ENCODE data around the gene TRIO. TPM values are rescaled to one million over a fixed set of nuclear protein-coding genes. Genes with fewer than 3 reads are reported as not detected.

TRIO gene
- total RNA-seq, 1 experiment from 2014 or later, result 68.4 TPM

GRCh38 chr5:14176888-14177287 lies 33.7 kb downstream of the TRIO start:
- intact Hi-C loops (cut with micrococcal nuclease), result loop anchor here (5.0 kb wide), 2 partner anchors 35 to 90 kb away; partner anchors contain the start of gene TRIO
- no peaks in the 10 kb centered on the region for H3K9me3 ChIP-seq (ENCODE audit: control insufficient read depth in 1 of 2, insufficient read depth in 1 of 2, low read depth in 1 of 2, low read length in 2 of 2)
- H2AFZ ChIP-seq (ENCODE audit: low read depth, low read length, poor library complexity, severe bottlenecking), result no peak overlapping the region
- H3K9ac ChIP-seq (ENCODE audit: low read length), result no peak overlapping the region
- no peak overlapping the region for H3K4me2 ChIP-seq (ENCODE audit: low read length)
- peaks cover 99% of the 10 kb centered on the region for H3K79me2 ChIP-seq (ENCODE audit: insufficient read depth, low read length)
- DNase-seq (ENCODE audit: low read depth, low spot score), result no peak
- TF ChIP-seq CBX3 (IDR thresholded peaks at IDR 0.05; ENCODE audit: low read depth) (no peak), SP1 (IDR thresholded peaks at IDR 0.05; ENCODE audit: low read depth) (no peak), ZNF274 (IDR thresholded peaks at IDR 0.05; ENCODE audit: low read depth, low read length) (no peak), RAD21 (IDR thresholded peaks at IDR 0.05; ENCODE audit: low read depth) (no peak), SRF (IDR thresholded peaks at IDR 0.05; ENCODE audit: low read depth) (no peak), ZBTB33 (IDR thresholded peaks at IDR 0.05; ENCODE audit: extremely low read depth, insufficient replicate concordance, low read length) (no peak), ELF1 (IDR thresholded peaks at IDR 0.05; ENCODE audit: borderline replicate concordance, low read depth) (no peak)
- no peak overlapping the region for H3K27ac ChIP-seq (ENCODE audit: low read depth, low read length)
- no peak overlapping the region for H3K4me3 ChIP-seq (replicated peaks in 1 of 2; ENCODE audit: low read depth in 1 of 2, low read length in 2 of 2)
- ChIA-PET POLR2A (no interaction called here), RAD21 (ENCODE audit: low non-redundant PET in 1 of 2, low total read pairs in 2 of 2, uncharacterized antibody in 2 of 2, unreplicated experiment in 2 of 2) (no interaction called here), CTCF (no interaction called here)
- peaks cover 67 to 89% of the 10 kb centered on the region in 2 experiments for H3K4me1 ChIP-seq (ENCODE audit: control insufficient read depth in 1 of 2, insufficient read depth in 2 of 2, low read length in 2 of 2)
- no peaks in the 10 kb centered on the region for H3K36me3 ChIP-seq (ENCODE audit: control insufficient read depth in 1 of 2, insufficient read depth in 2 of 2, low read length in 2 of 2)
- BruUV-seq (replicated peaks), result no TSS peak
- no peak for ATAC-seq
- peaks cover 24% of the 10 kb centered on the region; the same call in 1 of the 2 replicates for H4K20me1 ChIP-seq (ENCODE audit: insufficient read depth)
- no peaks in the 10 kb centered on the region for H3K9me2 ChIP-seq (ENCODE audit: insufficient read depth)
- no peaks in the 10 kb centered on the region for H3K27me3 ChIP-seq (ENCODE audit: insufficient read depth, low read length)

DNA sequence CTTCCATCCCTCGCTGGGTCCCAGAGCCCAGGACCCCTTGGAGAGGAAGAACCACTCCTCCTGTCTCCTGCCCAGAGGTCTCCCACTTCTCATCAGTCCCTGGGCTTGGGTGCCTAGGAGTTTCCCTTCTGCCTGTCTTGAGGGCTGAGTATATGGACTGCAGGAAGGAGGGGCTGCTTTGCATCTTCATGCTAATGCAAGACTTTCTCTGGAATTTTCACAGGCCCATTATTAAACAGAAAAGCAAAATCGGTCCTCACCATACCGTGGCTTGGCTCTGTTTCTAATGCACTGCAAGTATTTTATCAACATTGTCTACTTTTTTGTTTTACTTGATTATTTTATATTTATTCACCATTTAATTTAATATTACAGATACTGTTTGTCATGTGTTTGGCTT lies 34.5 kb downstream of the TRIO start:
- H3K4me2 ChIP-seq (ENCODE audit: low read length), result no peak overlapping the region; the same call in 1 of the 2 replicates
- TF ChIP-seq POLR2A (IDR thresholded peaks at IDR 0.05; ENCODE audit: borderline replicate concordance, extremely low read depth, insufficient read depth, insufficient read length), result no peak
- TF ChIP-seq SIN3A (IDR thresholded peaks at IDR 0.05; ENCODE audit: low read depth), result no peak
- TF ChIP-seq SP1 (IDR thresholded peaks at IDR 0.05; ENCODE audit: low read depth), result no peak
- no peak for TF ChIP-seq EGR1 (IDR thresholded peaks at IDR 0.05; ENCODE audit: low read depth)
- TF ChIP-seq TCF7L2 (IDR thresholded peaks at IDR 0.05; ENCODE audit: borderline replicate concordance, extremely low read depth, insufficient read depth, insufficient read length), result no peak
- TF ChIP-seq REST (IDR thresholded peaks at IDR 0.05; ENCODE audit: low read depth), result no peak
- TF ChIP-seq, protein P1, sequence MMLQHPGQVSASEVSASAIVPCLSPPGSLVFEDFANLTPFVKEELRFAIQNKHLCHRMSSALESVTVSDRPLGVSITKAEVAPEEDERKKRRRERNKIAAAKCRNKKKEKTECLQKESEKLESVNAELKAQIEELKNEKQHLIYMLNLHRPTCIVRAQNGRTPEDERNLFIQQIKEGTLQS (IDR thresholded peaks at IDR 0.05), result no peak
- TF ChIP-seq CEBPB (IDR thresholded peaks at IDR 0.05; ENCODE audit: low read depth), result no peak
- no peak for TF ChIP-seq YY1 (IDR thresholded peaks at IDR 0.05; ENCODE audit: extremely low read depth, insufficient replicate concordance, low read depth, low read length)
- no peak for TF ChIP-seq SRF (IDR thresholded peaks at IDR 0.05; ENCODE audit: low read depth)
- no peak for TF ChIP-seq EZH2 (IDR thresholded peaks at IDR 0.05)

More for the DNA sequence above, 34.5 kb downstream of the TRIO start:
- intact Hi-C loops (cut with micrococcal nuclease), result loop anchor here (5.0 kb wide), 2 partner anchors 35 to 90 kb away; partner anchors contain the start of gene TRIO
- Histone ChIP-seq H3K36me3 (ENCODE audit: control insufficient read depth in 1 of 2, insufficient read depth in 2 of 2, low read length in 2 of 2) (no peaks in the 10 kb centered on the region), H4K20me1 (ENCODE audit: insufficient read depth) (peaks cover 20% of the 10 kb centered on the region; the same call in 1 of the 2 replicates), H3K9me3 (ENCODE audit: control insufficient read depth in 1 of 2, insufficient read depth in 1 of 2, low read depth in 1 of 2, low read length in 2 of 2) (no peaks in the 10 kb centered on the region), H3K4me1 (ENCODE audit: control insufficient read depth in 1 of 2, insufficient read depth in 2 of 2, low read length in 2 of 2) (peaks cover 60 to 83% of the 10 kb centered on the region in 2 experiments), H3K27me3 (ENCODE audit: insufficient read depth, low read length) (no peaks in the 10 kb centered on the region), H3K79me2 (ENCODE audit: insufficient read depth, low read length) (peaks cover 99% of the 10 kb centered on the region), H3K9me2 (ENCODE audit: insufficient read depth) (no peaks in the 10 kb centered on the region), H3K27ac (ENCODE audit: low read depth, low read length) (no peak overlapping the region), H3K9ac (ENCODE audit: low read length) (no peak overlapping the region), H2AFZ (ENCODE audit: low read depth, low read length, poor library complexity, severe bottlenecking) (no peak overlapping the region), H3K4me3 (replicated peaks in 1 of 2; ENCODE audit: low read depth in 1 of 2, low read length in 2 of 2) (no peak overlapping the region)
- BruUV-seq (replicated peaks), result no TSS peak
- DNase-seq (ENCODE audit: low read depth, low spot score) (no peak), ATAC-seq (no peak)
- CTCF ChIA-PET, result no interaction called here
- POLR2A ChIA-PET, result no interaction called here
- RAD21 ChIA-PET (ENCODE audit: low non-redundant PET in 1 of 2, low total read pairs in 2 of 2, uncharacterized antibody in 2 of 2, unreplicated experiment in 2 of 2), result no interaction called here

All from HCT116 (cell line).